Caco-2 (cell line): Measurements from ENCODE around the gene SEC24C. TPM values are rescaled to one million over a fixed set of nuclear protein-coding genes. Genes with fewer than 3 reads are reported as not detected.
A peak's percentile ranks its signal among the peaks of the same experiment; 100 is the strongest.
"Not testable (repeated sequence)": the region's sequence is repeated elsewhere in the genome, so short reads cannot be mapped to it uniquely, and the experiment has no call there.

Experiments
- BruUV-seq: library from RNA; stranded (reverse); fragments of 400-500 nt; replicated peaks from 2 replicates; lab custom pipeline; 2021; lab: Mats Ljungman, UMichigan
- CTCF ChIA-PET: fragments of 300-600 bp; sonication (Branson Sonifier 250); formaldehyde crosslinking; loops from one replicate; lab custom pipeline; 2022; ENCODE audit warnings: antibody characterized with exemption; lab: Charles Lee
- POLR2A ChIA-PET: fragments of 300-600 bp; sonication (Branson Sonifier 250); formaldehyde crosslinking; loops from one replicate; lab custom pipeline; 2022; ENCODE audit warnings: antibody characterized with exemption; lab: Charles Lee
- DNase-seq, 2 experiments: peaks; one replicate each; pipeline versions ENCODE4 v3.0.0 to v3.0.0-alpha.2; 2020 to 2022
- H3K27me3 ChIP-seq: replicated peaks from 2 replicates; pipeline ENCODE4 v1.6.0; 2011; ENCODE audit warnings: low read length; ENCODE audit not compliant: control insufficient read depth, insufficient read depth
- H3K36me3 ChIP-seq: 2 replicates; pipeline ENCODE4 v1.5.1; 2011; ENCODE audit warnings: low read length; ENCODE audit not compliant: control insufficient read depth, insufficient read depth
- H3K4me1 ChIP-seq: fragments of 250-450 bp; sonication (Bioruptor Pico); 2 replicates; pipeline ENCODE4 v1.5.1; 2020; ENCODE audit warnings: mild to moderate bottlenecking
- H3K4me3 ChIP-seq: 2 replicates; pipeline ENCODE4 v1.5.1; 2011; ENCODE audit warnings: low read depth, mild to moderate bottlenecking, control low read depth, low read length
- H3K9me3 ChIP-seq: fragments of 250-450 bp; sonication (Bioruptor Pico); 2 replicates; pipeline ENCODE4 v1.5.1; 2020; ENCODE audit warnings: mild to moderate bottlenecking, moderate library complexity
- H3K27ac Mint-ChIP-seq: one replicate; pipeline ENCODE4 v1.8.0; 2022; ENCODE audit warnings: mixed read lengths; ENCODE audit not compliant: unreplicated experiment
- H3K27me3 Mint-ChIP-seq: one replicate; pipeline ENCODE4 v1.8.0; 2022; ENCODE audit warnings: mixed read lengths; ENCODE audit not compliant: insufficient read depth, unreplicated experiment
- H3K36me3 Mint-ChIP-seq: one replicate; pipeline ENCODE4 v1.8.0; 2022; ENCODE audit warnings: mild to moderate bottlenecking, mixed read lengths; ENCODE audit not compliant: insufficient read depth, unreplicated experiment
- H3K4me1 Mint-ChIP-seq: one replicate; pipeline ENCODE4 v1.8.0; 2022; ENCODE audit warnings: low read depth, mixed read lengths; ENCODE audit not compliant: unreplicated experiment
- H3K4me3 Mint-ChIP-seq: one replicate; pipeline ENCODE4 v1.8.0; 2022; ENCODE audit warnings: mild to moderate bottlenecking, moderate library complexity, mixed read lengths; ENCODE audit not compliant: unreplicated experiment
- H3K9me3 Mint-ChIP-seq: one replicate; pipeline ENCODE4 v1.8.0; 2022; ENCODE audit warnings: mixed read lengths; ENCODE audit not compliant: unreplicated experiment
- CTCF ChIP-seq, 2 experiments: fragments of 200-600 bp in 1 of 2; IDR thresholded peaks; 1 replicate in 1 of 2; 2 replicates in 1 of 2; pipeline versions ENCODE4 v1.5.1 to v1.8.0; 2011 to 2022; ENCODE audit warnings: antibody characterized with exemption in 1 of 2, control low read depth in 1 of 2, inconsistent platforms in 1 of 2, low read depth in 1 of 2, low read length in 1 of 2, mild to moderate bottlenecking in 1 of 2, moderate library complexity in 1 of 2; ENCODE audit not compliant: insufficient read depth in 1 of 2, severe bottlenecking in 1 of 2, unreplicated experiment in 1 of 2
- intact Hi-C: fragments of 100-400 bp; cut with micrococcal nuclease; formaldehyde crosslinking; loops from one replicate; pipeline ENCODE4 v1.10.0; 2022; ENCODE audit not compliant: unreplicated experiment
- total RNA-seq: library from RNA; stranded (reverse); gene quantifications from 2 replicates; pipeline ENCODE4 v1.2.3, GENCODE V29; 2022

Gene SEC24C
- total RNA-seq, 1 experiment from 2014 or later = 91.2 TPM

GRCh38 chr10:73723516-73723915 is 20.7 kb upstream of the SEC24C start:
- no TSS peak for BruUV-seq
- H3K36me3 ChIP-seq = no peaks in the 10 kb centered on the region; the same call in none of the 2 replicates

GRCh38 chr10:73729781-73730152 is 14.4 kb upstream of the SEC24C start:
- not testable (repeated sequence) for H3K36me3 ChIP-seq, H3K9me3 Mint-ChIP-seq, H3K9me3 ChIP-seq, H3K27me3 Mint-ChIP-seq, DNase-seq, H3K27me3 ChIP-seq, H3K4me1 Mint-ChIP-seq, H3K4me1 ChIP-seq
- Mint-ChIP-seq H3K36me3 (peaks cover 34% of the 10 kb centered on the region), H3K27ac (peak overlapping the region; percentile 94), H3K4me3 (peak overlapping the region; percentile 88)
- peak overlapping the region; percentile 98 for H3K4me3 ChIP-seq
- POLR2A ChIA-PET = interaction anchor here (1.0 to 2.2 kb wide), 3 partner anchors 14 to 138 kb away, joined by 3 to 11 read pairs (median 3); partner anchors contain the start of genes CHCHD1, SEC24C and USP54
- CTCF ChIA-PET = interaction anchor here (0.6 kb wide), 1 partner anchor 43 kb away, joined by 3 read pairs; no protein-coding TSS in a partner anchor
- BruUV-seq = TSS peak; percentile 80
- intact Hi-C loops = loop anchor here (1.0 kb wide), 1 partner anchor 15 kb away; the partner anchor contains the start of gene SEC24C

More at GRCh38 chr10:73723516-73723915, 20.7 kb upstream of the SEC24C start:
- Mint-ChIP-seq H3K4me1 (no peaks in the 10 kb centered on the region), H3K36me3 (peaks cover 73% of the 10 kb centered on the region), H3K4me3 (no peak overlapping the region), H3K27ac (no peak overlapping the region), H3K27me3 (no peaks in the 10 kb centered on the region), H3K9me3 (no peaks in the 10 kb centered on the region)
- no peaks in the 10 kb centered on the region for H3K9me3 ChIP-seq
- intact Hi-C loops = no loop called here
- no peak for DNase-seq
- POLR2A ChIA-PET = no interaction called here
- H3K27me3 ChIP-seq = no peaks in the 10 kb centered on the region
- CTCF ChIA-PET = no interaction called here
- H3K4me1 ChIP-seq = no peaks in the 10 kb centered on the region
- no peak for TF ChIP-seq CTCF (IDR thresholded peaks at IDR 0.05; ENCODE audit: insufficient read depth in 1 of 2, low read depth in 1 of 2, low read length in 1 of 2, severe bottlenecking in 1 of 2, unreplicated experiment in 1 of 2)
- no peak overlapping the region for H3K4me3 ChIP-seq

GRCh38 chr10:73730153-73730906 is 13.8 kb upstream of the SEC24C start:
- no TSS peak for BruUV-seq
- Histone ChIP-seq H3K4me1 (no peaks in the 10 kb centered on the region), H3K4me3 (peak overlapping the region; percentile 98), H3K27me3 (no peaks in the 10 kb centered on the region), H3K9me3 (no peaks in the 10 kb centered on the region), H3K36me3 (no peaks in the 10 kb centered on the region; the same call in none of the 2 replicates)
- intact Hi-C loops = loop anchor here (1.0 kb wide), 1 partner anchor 14 kb away; the partner anchor contains the start of gene SEC24C
- DNase-seq = peak; percentile 91 to 95
- peak overlapping the region; percentile 88 for H3K4me3 Mint-ChIP-seq
- no peaks in the 10 kb centered on the region for H3K4me1 Mint-ChIP-seq
- no peaks in the 10 kb centered on the region for H3K27me3 Mint-ChIP-seq
- H3K9me3 Mint-ChIP-seq = no peaks in the 10 kb centered on the region
- TF ChIP-seq CTCF (IDR thresholded peaks at IDR 0.05; ENCODE audit: insufficient read depth in 1 of 2, low read depth in 1 of 2, low read length in 1 of 2, severe bottlenecking in 1 of 2, unreplicated experiment in 1 of 2) = no peak
- POLR2A ChIA-PET = interaction anchor here (0.6 to 2.2 kb wide), 5 partner anchors 13 to 139 kb away, joined by 3 to 11 read pairs (median 3); partner anchors contain the start of genes CHCHD1, SEC24C and USP54
- CTCF ChIA-PET = interaction anchor here (0.6 kb wide), 3 partner anchors 38 to 209 kb away, joined by 3 to 7 read pairs (median 4); no protein-coding TSS in a partner anchor
- peaks cover 37% of the 10 kb centered on the region for H3K36me3 Mint-ChIP-seq
- peak overlapping the region; percentile 94 for H3K27ac Mint-ChIP-seq
